Neural crest cell (in vitro differentiated cells): Measurements from ENCODE around the gene KLHL6. TPM values are rescaled to one million over a fixed set of nuclear protein-coding genes. Genes with fewer than 3 reads are reported as not detected.
A peak's percentile ranks its signal among the peaks of the same experiment; 100 is the strongest.

ENCODE experiments used
- DNase-seq: peaks from one replicate; pipeline ENCODE4 v3.0.0; 2021; ENCODE audit warnings: low read depth, mixed read lengths, low spot score
- H3K27ac Mint-ChIP-seq: one replicate; pipeline ENCODE4 v1.8.0; 2021; ENCODE audit warnings: mild to moderate bottlenecking, mixed read lengths; ENCODE audit not compliant: unreplicated experiment
- H3K27me3 Mint-ChIP-seq: 2 replicates; pipeline ENCODE4 v1.8.0; 2021; ENCODE audit warnings: low read depth, mild to moderate bottlenecking, mixed read lengths
- H3K36me3 Mint-ChIP-seq: 2 replicates; pipeline ENCODE4 v1.8.0; 2021; ENCODE audit warnings: low read depth, mild to moderate bottlenecking, mixed read lengths
- H3K4me1 Mint-ChIP-seq: 2 replicates; pipeline ENCODE4 v1.8.0; 2021; ENCODE audit warnings: mixed read lengths
- H3K4me3 Mint-ChIP-seq: one replicate; pipeline ENCODE4 v1.8.0; 2021; ENCODE audit warnings: mild to moderate bottlenecking, mixed read lengths
- H3K9me3 Mint-ChIP-seq: 2 replicates; pipeline ENCODE4 v1.8.0; 2021; ENCODE audit warnings: mixed read lengths
- total RNA-seq: library from RNA; stranded (reverse); gene quantifications from 2 replicates; pipeline ENCODE4 v1.2.1, GENCODE V29; 2021
- TF ChIP-seq, protein P1 (sequence below): fragments of 200-600 bp; sonication (generic); conservative IDR thresholded peaks from 2 replicates; pipeline ENCODE4 v1.5.0; 2021; ENCODE audit warnings: antibody characterized with exemption, mild to moderate bottlenecking

Gene KLHL6
- total RNA-seq, 1 donor from 2014 or later = 0.12 TPM

DNA sequence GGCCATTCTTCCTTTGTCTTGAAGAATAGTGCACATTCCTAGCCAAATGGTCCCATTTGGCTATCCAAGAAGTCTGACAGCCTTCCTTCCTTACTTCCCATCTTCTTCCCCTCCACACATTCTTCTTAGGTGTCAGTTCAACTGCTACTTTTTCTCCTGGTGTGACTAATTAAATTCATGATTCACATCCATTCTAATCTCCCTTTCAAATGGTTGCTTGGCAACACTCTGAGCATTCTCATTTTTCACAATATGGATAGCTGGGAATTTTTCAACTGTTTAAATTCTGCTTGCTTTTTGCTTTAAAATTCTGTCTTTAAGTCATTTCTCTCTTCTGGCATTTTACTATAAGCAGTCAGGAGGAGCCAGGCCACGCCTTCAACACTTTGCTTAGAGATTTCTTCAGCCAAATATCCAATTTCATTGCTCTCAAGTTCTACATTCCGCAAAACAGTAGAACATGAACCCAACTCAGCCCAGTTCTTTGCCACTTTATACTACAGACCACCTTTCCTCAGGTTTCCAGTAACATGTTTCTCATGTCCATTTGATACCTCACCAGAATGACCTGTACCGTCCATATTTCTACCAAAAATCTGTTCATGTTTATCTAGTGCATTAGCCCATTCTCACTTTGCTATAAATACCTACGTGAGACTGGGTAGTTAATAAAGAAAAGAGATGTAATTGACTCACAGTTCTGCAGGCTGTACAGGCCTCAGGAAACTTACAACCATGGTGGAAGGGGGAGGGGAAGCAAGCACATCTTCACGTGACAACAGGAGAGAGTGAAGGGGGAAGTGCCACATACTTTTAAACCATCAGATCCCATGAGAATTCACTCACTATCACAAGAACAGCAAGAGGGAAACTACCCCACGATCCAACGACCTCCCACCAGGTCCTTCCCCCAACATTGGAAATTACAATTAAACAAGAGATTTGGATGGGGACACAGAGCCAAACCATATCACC is 95.1 kb downstream of the KLHL6 start:
- Mint-ChIP-seq H3K27ac (peak overlapping the region; percentile 43), H3K36me3 (peaks cover 13% of the 10 kb centered on the region), H3K4me1 (peaks cover 33% of the 10 kb centered on the region), H3K4me3 (no peak overlapping the region), H3K9me3 (peaks cover 2% of the 10 kb centered on the region), H3K27me3 (no peaks in the 10 kb centered on the region)
- TF ChIP-seq, protein P1, sequence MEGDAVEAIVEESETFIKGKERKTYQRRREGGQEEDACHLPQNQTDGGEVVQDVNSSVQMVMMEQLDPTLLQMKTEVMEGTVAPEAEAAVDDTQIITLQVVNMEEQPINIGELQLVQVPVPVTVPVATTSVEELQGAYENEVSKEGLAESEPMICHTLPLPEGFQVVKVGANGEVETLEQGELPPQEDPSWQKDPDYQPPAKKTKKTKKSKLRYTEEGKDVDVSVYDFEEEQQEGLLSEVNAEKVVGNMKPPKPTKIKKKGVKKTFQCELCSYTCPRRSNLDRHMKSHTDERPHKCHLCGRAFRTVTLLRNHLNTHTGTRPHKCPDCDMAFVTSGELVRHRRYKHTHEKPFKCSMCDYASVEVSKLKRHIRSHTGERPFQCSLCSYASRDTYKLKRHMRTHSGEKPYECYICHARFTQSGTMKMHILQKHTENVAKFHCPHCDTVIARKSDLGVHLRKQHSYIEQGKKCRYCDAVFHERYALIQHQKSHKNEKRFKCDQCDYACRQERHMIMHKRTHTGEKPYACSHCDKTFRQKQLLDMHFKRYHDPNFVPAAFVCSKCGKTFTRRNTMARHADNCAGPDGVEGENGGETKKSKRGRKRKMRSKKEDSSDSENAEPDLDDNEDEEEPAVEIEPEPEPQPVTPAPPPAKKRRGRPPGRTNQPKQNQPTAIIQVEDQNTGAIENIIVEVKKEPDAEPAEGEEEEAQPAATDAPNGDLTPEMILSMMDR = no peak
- no peak for DNase-seq

DNA sequence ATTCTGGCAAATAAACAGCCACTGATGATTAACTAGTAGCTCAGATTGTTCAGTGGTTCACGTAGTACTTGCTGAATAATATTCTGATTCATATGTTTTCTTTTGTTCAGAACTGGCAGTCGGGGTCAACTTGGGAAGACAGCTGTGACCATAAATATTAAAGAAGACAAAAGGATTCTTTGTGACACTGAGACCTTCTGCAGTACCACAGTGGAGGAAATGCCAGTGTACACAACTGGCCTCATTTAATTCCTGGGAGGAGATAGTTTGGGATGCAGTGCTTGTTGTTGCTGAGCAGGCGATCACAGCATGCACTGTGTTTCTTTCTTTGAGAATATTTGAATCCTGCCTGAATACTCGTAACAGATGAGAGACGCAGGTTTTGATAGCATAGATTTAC is 100.4 kb downstream of the KLHL6 start:
- H3K4me3 Mint-ChIP-seq = peak overlapping the region; percentile 11
- TF ChIP-seq, protein P1 = no peak
- DNase-seq = no peak
- H3K27ac Mint-ChIP-seq = peak overlapping the region; percentile 15
- H3K4me1 Mint-ChIP-seq = peaks cover 40% of the 10 kb centered on the region
- peaks cover 18% of the 10 kb centered on the region for H3K36me3 Mint-ChIP-seq
- H3K27me3 Mint-ChIP-seq = no peaks in the 10 kb centered on the region
- peaks cover 2% of the 10 kb centered on the region for H3K9me3 Mint-ChIP-seq

DNA sequence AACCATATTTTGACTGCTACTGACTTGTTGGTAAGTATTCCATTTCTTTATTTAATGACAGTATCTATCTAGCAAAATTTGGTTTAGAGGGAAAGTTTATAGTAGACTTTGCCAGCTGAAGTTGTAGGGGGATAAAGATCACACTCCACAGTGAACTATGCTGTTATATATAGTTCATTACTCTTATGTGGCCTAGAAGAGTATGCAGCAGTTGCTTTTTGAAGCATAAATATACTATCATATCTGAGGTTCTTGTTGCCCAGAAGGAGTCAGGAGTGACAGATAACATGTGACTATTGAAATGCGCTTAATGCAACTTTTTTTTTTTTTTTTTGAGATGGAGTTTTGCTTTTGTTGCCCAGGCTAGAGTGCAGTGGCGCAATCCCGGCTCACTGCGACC is 101.4 kb downstream of the KLHL6 start:
- DNase-seq = no peak
- TF ChIP-seq, protein P1 = no peak
- peaks cover 17% of the 10 kb centered on the region for H3K36me3 Mint-ChIP-seq

DNA sequence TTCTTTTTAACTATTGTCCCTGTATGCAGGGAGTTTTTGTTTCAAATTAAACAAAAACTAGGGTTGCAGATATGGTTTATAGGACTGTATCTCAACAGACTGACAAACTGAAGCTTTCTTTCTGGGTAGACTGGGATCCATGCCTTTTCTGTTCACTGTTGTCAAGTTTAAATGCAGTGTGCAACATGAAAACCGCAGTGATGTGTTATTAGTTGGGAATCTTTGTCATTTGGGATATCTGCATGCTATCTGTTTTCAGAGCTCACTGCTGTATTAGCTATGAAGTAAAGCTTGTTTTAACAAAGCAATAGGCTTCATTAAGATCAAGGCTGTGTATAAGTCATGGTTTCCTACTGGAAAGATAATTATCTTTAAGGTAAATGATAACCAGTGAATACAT is 105.7 kb downstream of the KLHL6 start:
- Mint-ChIP-seq H3K27me3 (no peaks in the 10 kb centered on the region), H3K27ac (no peak overlapping the region), H3K4me1 (peaks cover 43% of the 10 kb centered on the region), H3K9me3 (no peaks in the 10 kb centered on the region), H3K36me3 (peaks cover 8% of the 10 kb centered on the region), H3K4me3 (peak overlapping the region; percentile 97)
- no peak for DNase-seq
- TF ChIP-seq, protein P1 = no peak

More for the DNA sequence above, 101.4 kb downstream of the KLHL6 start:
- Mint-ChIP-seq H3K27me3 (no peaks in the 10 kb centered on the region), H3K4me3 (no peak overlapping the region), H3K9me3 (peaks cover 2% of the 10 kb centered on the region), H3K27ac (no peak overlapping the region), H3K4me1 (peaks cover 42% of the 10 kb centered on the region)

DNA sequence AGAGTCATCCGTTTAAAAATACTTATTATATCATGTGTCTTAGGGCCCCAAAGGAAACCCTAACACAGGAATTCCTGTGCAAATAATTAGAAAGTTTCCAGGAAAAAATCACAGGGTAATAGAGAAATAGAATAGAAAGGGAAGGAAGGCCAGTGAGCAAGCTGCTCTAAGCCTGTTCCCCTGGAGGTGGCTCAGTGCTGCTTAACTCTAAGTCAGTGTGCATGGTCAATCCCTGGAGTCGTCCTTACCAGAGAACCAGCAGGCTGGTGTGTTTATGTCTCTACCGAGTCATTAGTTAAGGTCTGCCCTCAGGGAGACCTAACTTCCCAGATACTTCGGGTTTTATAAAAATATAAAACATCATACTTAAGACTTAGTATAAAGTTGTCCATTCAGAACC is 106.1 kb downstream of the KLHL6 start:
- TF ChIP-seq, protein P1 = no peak
- H3K36me3 Mint-ChIP-seq = peaks cover 8% of the 10 kb centered on the region
- H3K4me3 Mint-ChIP-seq = peak overlapping the region; percentile 97
- no peak for DNase-seq
- H3K9me3 Mint-ChIP-seq = no peaks in the 10 kb centered on the region
- H3K27ac Mint-ChIP-seq = no peak overlapping the region
- H3K4me1 Mint-ChIP-seq = peaks cover 41% of the 10 kb centered on the region
- no peaks in the 10 kb centered on the region for H3K27me3 Mint-ChIP-seq
